GM12878 (cell line): ENCODE measurements around the gene ADISSP. TPM values are rescaled to one million over a fixed set of nuclear protein-coding genes. Genes with fewer than 3 reads are reported as not detected.

ENCODE experiments used
- ATAC-seq: fragments of 200-7000 bp; cut with Tn5 transposase; 3 replicates; pipeline ENCODE4 v1.9.1; 2020; ENCODE audit warnings: mild to moderate bottlenecking, moderate library complexity
- BruUV-seq: library from RNA; stranded (reverse); fragments of 400-500 nt; replicated peaks from 2 replicates; lab custom pipeline; 2021; lab: Mats Ljungman, UMichigan
- CTCF ChIA-PET: fragments of 300-600 bp; sonication (Branson Sonifier 250); formaldehyde crosslinking; extraction: SDS; loops from one replicate; lab custom pipeline; 2021; ENCODE audit warnings: inconsistent platforms; lab: Yijun Ruan, JAX
- POLR2A ChIA-PET: fragments of 350-600 bp; formaldehyde crosslinking; extraction: SDS; loops from one replicate; lab custom pipeline; 2021; ENCODE audit warnings: inconsistent platforms; lab: Charles Lee
- RAD21 ChIA-PET: fragments of 300-600 bp; sonication (Branson Sonifier 250); formaldehyde crosslinking; loops from one replicate; lab custom pipeline; 2023; ENCODE audit warnings: antibody characterized with exemption; ENCODE audit not compliant: unreplicated experiment; lab: Charles Lee
- SMC1A ChIA-PET: fragments of 300-600 bp; sonication (Branson Sonifier 250); formaldehyde crosslinking; loops from one replicate; lab custom pipeline; 2023; ENCODE audit not compliant: unreplicated experiment, uncharacterized antibody; lab: Charles Lee
- DNase-seq: peaks from one replicate; pipeline ENCODE4 v3.0.0-alpha.2; 2011; ENCODE audit warnings: low read depth, low spot score
- FAIRE-seq: peaks from 3 replicates; lab custom pipeline; 2011; peaks lifted over from hg19 to GRCh38; lab: Jason Lieb, UNC
- H2AFZ ChIP-seq: 2 replicates; pipeline ENCODE4 v1.6.0; 2011; ENCODE audit warnings: low read depth, low read length, control low read depth; ENCODE audit not compliant: control insufficient read depth
- H3K27ac ChIP-seq: 2 replicates; pipeline ENCODE4 v1.5.1; 2011; ENCODE audit warnings: control low read depth; ENCODE audit not compliant: control insufficient read depth, insufficient read depth
- H3K27me3 ChIP-seq, 2 experiments: replicated peaks in 1 of 2; 2 replicates each; pipeline versions ENCODE4 v1.6.0 to v1.6.1; 2011; ENCODE audit warnings: low read length in 1 of 2; ENCODE audit not compliant: control insufficient read depth in 2 of 2, insufficient read depth in 2 of 2
- H3K36me3 ChIP-seq, 2 experiments: 2 replicates each; pipeline ENCODE4 v1.5.1; 2011; ENCODE audit warnings: low read length in 1 of 2; ENCODE audit not compliant: control insufficient read depth in 2 of 2, insufficient read depth in 2 of 2
- H3K4me1 ChIP-seq: 2 replicates; pipeline ENCODE4 v1.6.1; 2011; ENCODE audit warnings: mild to moderate bottlenecking, low read length, moderate library complexity, mixed read lengths; ENCODE audit not compliant: control insufficient read depth, insufficient read depth
- H3K4me2 ChIP-seq: 2 replicates; pipeline ENCODE4 v1.6.0; 2011; ENCODE audit warnings: control low read depth; ENCODE audit not compliant: control insufficient read depth, insufficient read depth
- H3K4me3 ChIP-seq: fragments of 200-600 bp; sonication (generic); 2 replicates; pipeline ENCODE4 v1.5.1; 2016
- H3K79me2 ChIP-seq: 2 replicates; pipeline ENCODE4 v1.6.0; 2011; ENCODE audit warnings: low read length; ENCODE audit not compliant: control insufficient read depth, insufficient read depth
- H3K9ac ChIP-seq: 2 replicates; pipeline ENCODE4 v1.8.0; 2011; ENCODE audit warnings: low read length, control low read depth, mixed read lengths; ENCODE audit not compliant: control insufficient read depth, insufficient read depth
- H3K9me3 ChIP-seq: replicated peaks from 3 replicates; pipeline ENCODE4 v1.5.1; 2011; ENCODE audit warnings: mild to moderate bottlenecking, low read length; ENCODE audit not compliant: control insufficient read depth, insufficient read depth
- H4K20me1 ChIP-seq: 2 replicates; pipeline ENCODE4 v1.6.0; 2011; ENCODE audit not compliant: control insufficient read depth, insufficient read depth
- KLF5 ChIP-seq: fragments of 450-650 bp; IDR thresholded peaks from 2 replicates; pipeline ENCODE4 v1.6.1; 2014; ENCODE audit warnings: mild to moderate bottlenecking; ENCODE audit not compliant: partially characterized antibody
- RELA ChIP-seq: fragments of 450-650 bp; IDR thresholded peaks from 2 replicates; pipeline ENCODE4 v1.8.0; 2014; ENCODE audit warnings: borderline replicate concordance; ENCODE audit not compliant: partially characterized antibody
- WGBS: methylation state at CpG from one replicate; pipeline ENCODE4 v1.1.6; 2016; ENCODE audit warnings: low lambda C conversion rate; ENCODE audit not compliant: insufficient replicate concordance, insufficient coverage; ENCODE audit errors: missing lambda C conversion rate; 5-methylcytosine and 5-hydroxymethylcytosine counted together
- in situ Hi-C: fragments of 300-500 bp; cut with MboI; formaldehyde crosslinking; loops from 9 replicates; pipeline ENCODE4 v1.14.3; 2018; ENCODE audit warnings: mixed read lengths
- intact Hi-C: fragments of 100-400 bp; cut with micrococcal nuclease; formaldehyde crosslinking; loops from one replicate; pipeline ENCODE4 v1.14.2; 2022; ENCODE audit not compliant: unreplicated experiment
- polyA plus RNA-seq, 11 experiments: library from polyadenylated mRNA; depleted of rRNA in 4 of 11; unstranded in 6 of 11; stranded (reverse) in 5 of 11; fragments of >200 nt; fragmentation: Nextera tagmentation in 4 of 11; fragmentation: Illumina TruSeq in 1 of 11; extraction: Ambion mirVana in 4 of 11; extraction: Trizol in 1 of 11; gene quantifications; 1 replicate in 1 of 11; 2 replicates in 10 of 11; pipeline versions ENCODE4 v1.2.1 to v1.2.3, GENCODE V29; 2011 to 2016; ENCODE audit warnings: inconsistent platforms in 2 of 11, missing spikeins in 2 of 11, low read depth in 1 of 11
- total RNA-seq, 4 experiments: library from RNA; depleted of rRNA in 3 of 4; stranded (reverse); fragments of >200 nt in 3 of 4; fragmentation: Illumina TruSeq in 1 of 4; extraction: Trizol in 1 of 4; gene quantifications; 2 replicates each; pipeline versions ENCODE4 v1.2.1 to v1.2.3, GENCODE V29; 2013 to 2021

The ADISSP gene
- total and polyA plus RNA-seq, 10 of the 15 experiments (the other 5 are each of a cell fraction or from before 2014, with no cell fraction given): 0.80 to 96.3 (median 38.6) TPM

GRCh38 chr20:3747471-3747870, 20.1 kb downstream of the ADISSP start (continued):
- TF ChIP-seq KLF5: no peak

- in situ Hi-C loops: no loop called here
- TF ChIP-seq RELA: no peak
- TF ChIP-seq, all 136 proteins: peak for 0
Measured at GRCh38 chr20:3745686-3746173, 21.8 kb downstream of the ADISSP start.

More at GRCh38 chr20:3745686-3746173, 21.8 kb downstream of the ADISSP start:
- intact Hi-C loops: no loop called here
- Histone ChIP-seq H3K4me2 (no peak overlapping the region), H3K9ac (no peak overlapping the region), H2AFZ (no peak overlapping the region), H3K27me3 (no peaks in the 10 kb centered on the region), H4K20me1 (no peaks in the 10 kb centered on the region), H3K79me2 (no peaks in the 10 kb centered on the region), H3K36me3 (no peaks in the 10 kb centered on the region), H3K4me3 (no peak overlapping the region), H3K4me1 (no peaks in the 10 kb centered on the region), H3K27ac (no peak overlapping the region), H3K9me3 (no peaks in the 10 kb centered on the region)
- BruUV-seq: no TSS peak
- DNase-seq: no peak
- RAD21 ChIA-PET: interaction anchor here (1.0 to 1.6 kb wide), 3 partner anchors 22 to 182 kb away, joined by 3 read pairs; partner anchors contain the start of genes ADISSP and CENPB
- CTCF ChIA-PET: interaction anchor here (0.6 to 2.4 kb wide), 6 partner anchors 22 to 339 kb away, joined by 3 to 8 read pairs (median 4); partner anchors contain the start of genes ADISSP and AP5S1
- WGBS: 74% methylated on average over 11 of the region's 11 CpGs
- ATAC-seq: no peak
- POLR2A ChIA-PET: interaction anchor here (1.2 kb wide), 1 partner anchor 23 kb away, joined by 4 read pairs; the partner anchor contains the start of gene ADISSP
- SMC1A ChIA-PET: no interaction called here
- FAIRE-seq: no peak
